HL-60 (cell line): Measurements from ENCODE around the gene TMEM61.

Source experiments
- DNase-seq, 2 experiments: peaks; one replicate each; pipeline ENCODE4 v3.0.0-alpha.2; 2010 to 2020; ENCODE audit warnings: low read depth in 1 of 2, low spot score in 1 of 2
- H3K27ac ChIP-seq: fragments of 250-450 bp; sonication (Bioruptor Pico); replicated peaks from 2 replicates; pipeline ENCODE4 v1.5.1; 2020; ENCODE audit warnings: mild to moderate bottlenecking, moderate library complexity
- H3K27me3 ChIP-seq: fragments of 250-450 bp; sonication (Bioruptor Pico); 2 replicates; pipeline ENCODE4 v1.5.1; 2021; ENCODE audit warnings: mild to moderate bottlenecking, moderate library complexity; ENCODE audit not compliant: insufficient read depth, poor library complexity, severe bottlenecking
- H3K4me3 ChIP-seq: replicated peaks from 2 replicates; pipeline ENCODE4 v1.5.1; 2011; ENCODE audit warnings: mild to moderate bottlenecking, control low read depth, low read length; ENCODE audit not compliant: insufficient read depth
- GABPA ChIP-seq: IDR thresholded peaks from 2 replicates; pipeline ENCODE4 v1.6.1; 2012; ENCODE audit warnings: low read depth
- POLR2AphosphoS5 ChIP-seq: IDR thresholded peaks from 2 replicates; pipeline ENCODE4 v1.6.1; 2012; ENCODE audit warnings: low read depth
- SPI1 ChIP-seq: IDR thresholded peaks from 2 replicates; pipeline ENCODE4 v1.6.1; 2012; ENCODE audit warnings: low read depth, mild to moderate bottlenecking, borderline replicate concordance
- TF ChIP-seq, protein P1 (sequence below): IDR thresholded peaks from one replicate; pipeline ENCODE4 v1.5.1; 2011; ENCODE audit warnings: low read length, control low read depth, inconsistent platforms; ENCODE audit not compliant: insufficient read depth
- TF ChIP-seq, protein P2 (sequence below): IDR thresholded peaks from 2 replicates; pipeline ENCODE4 v1.6.1; 2012; ENCODE audit warnings: low read depth; ENCODE audit not compliant: insufficient replicate concordance

The TMEM61 gene

DNA sequence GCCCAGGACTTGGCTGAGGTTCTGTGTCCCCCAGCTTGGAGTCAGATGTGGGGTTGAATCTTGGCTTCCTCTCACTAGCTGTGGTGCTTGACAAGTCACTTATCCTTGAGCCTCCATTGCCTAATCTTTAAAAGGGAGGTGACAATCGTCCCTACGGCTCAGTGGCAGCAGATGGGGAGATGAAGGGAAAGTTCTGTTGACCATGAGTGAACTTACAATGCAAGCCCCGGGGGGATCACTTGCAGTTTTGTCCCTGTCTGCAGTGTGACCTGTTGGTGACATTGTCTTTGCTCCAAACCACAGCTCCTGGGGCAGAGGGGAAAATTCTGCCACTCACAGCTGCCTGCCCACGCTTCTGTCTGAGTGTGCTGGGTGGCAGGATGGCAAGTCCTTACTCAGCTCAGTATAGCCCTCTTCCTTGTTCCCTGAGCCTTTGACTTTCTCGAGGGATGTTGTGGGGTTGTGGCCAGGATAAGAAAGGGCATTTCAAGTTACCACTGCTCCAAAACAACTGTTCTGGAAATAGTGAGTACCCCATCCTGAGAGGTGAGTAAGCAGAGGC is 60.6 kb downstream of the TMEM61 start:
- H3K27ac ChIP-seq: no peak overlapping the region
- H3K4me3 ChIP-seq: no peak overlapping the region
- H3K27me3 ChIP-seq: peaks cover 40% of the 10 kb centered on the region

DNA sequence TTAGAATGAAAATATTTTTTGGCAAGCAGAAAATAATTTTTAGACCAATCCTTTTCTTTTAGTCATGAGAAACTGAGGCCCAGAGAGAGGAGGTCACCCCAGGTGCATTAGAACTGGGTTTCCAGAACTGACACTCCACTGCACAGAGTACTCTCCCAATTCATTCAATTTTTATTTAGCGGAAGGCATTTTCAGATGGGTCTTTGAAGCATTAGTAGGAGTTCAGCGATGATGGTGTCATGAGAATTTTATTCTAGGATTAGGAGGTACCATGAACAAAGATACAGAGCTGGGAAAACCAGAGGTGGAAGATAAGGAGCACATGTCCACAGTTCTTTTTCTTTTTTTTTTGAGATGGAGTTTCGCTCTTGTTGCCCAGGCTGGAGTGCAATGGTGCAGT is 61.2 kb downstream of the TMEM61 start:
- TF ChIP-seq, protein P1, sequence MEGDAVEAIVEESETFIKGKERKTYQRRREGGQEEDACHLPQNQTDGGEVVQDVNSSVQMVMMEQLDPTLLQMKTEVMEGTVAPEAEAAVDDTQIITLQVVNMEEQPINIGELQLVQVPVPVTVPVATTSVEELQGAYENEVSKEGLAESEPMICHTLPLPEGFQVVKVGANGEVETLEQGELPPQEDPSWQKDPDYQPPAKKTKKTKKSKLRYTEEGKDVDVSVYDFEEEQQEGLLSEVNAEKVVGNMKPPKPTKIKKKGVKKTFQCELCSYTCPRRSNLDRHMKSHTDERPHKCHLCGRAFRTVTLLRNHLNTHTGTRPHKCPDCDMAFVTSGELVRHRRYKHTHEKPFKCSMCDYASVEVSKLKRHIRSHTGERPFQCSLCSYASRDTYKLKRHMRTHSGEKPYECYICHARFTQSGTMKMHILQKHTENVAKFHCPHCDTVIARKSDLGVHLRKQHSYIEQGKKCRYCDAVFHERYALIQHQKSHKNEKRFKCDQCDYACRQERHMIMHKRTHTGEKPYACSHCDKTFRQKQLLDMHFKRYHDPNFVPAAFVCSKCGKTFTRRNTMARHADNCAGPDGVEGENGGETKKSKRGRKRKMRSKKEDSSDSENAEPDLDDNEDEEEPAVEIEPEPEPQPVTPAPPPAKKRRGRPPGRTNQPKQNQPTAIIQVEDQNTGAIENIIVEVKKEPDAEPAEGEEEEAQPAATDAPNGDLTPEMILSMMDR: no peak
- TF ChIP-seq, protein P2, sequence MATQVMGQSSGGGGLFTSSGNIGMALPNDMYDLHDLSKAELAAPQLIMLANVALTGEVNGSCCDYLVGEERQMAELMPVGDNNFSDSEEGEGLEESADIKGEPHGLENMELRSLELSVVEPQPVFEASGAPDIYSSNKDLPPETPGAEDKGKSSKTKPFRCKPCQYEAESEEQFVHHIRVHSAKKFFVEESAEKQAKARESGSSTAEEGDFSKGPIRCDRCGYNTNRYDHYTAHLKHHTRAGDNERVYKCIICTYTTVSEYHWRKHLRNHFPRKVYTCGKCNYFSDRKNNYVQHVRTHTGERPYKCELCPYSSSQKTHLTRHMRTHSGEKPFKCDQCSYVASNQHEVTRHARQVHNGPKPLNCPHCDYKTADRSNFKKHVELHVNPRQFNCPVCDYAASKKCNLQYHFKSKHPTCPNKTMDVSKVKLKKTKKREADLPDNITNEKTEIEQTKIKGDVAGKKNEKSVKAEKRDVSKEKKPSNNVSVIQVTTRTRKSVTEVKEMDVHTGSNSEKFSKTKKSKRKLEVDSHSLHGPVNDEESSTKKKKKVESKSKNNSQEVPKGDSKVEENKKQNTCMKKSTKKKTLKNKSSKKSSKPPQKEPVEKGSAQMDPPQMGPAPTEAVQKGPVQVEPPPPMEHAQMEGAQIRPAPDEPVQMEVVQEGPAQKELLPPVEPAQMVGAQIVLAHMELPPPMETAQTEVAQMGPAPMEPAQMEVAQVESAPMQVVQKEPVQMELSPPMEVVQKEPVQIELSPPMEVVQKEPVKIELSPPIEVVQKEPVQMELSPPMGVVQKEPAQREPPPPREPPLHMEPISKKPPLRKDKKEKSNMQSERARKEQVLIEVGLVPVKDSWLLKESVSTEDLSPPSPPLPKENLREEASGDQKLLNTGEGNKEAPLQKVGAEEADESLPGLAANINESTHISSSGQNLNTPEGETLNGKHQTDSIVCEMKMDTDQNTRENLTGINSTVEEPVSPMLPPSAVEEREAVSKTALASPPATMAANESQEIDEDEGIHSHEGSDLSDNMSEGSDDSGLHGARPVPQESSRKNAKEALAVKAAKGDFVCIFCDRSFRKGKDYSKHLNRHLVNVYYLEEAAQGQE: no peak
- no peak for TF ChIP-seq POLR2AphosphoS5
- no peak for TF ChIP-seq GABPA
- no peak for TF ChIP-seq SPI1
- H3K27me3 ChIP-seq: peaks cover 40% of the 10 kb centered on the region
- no peak overlapping the region for H3K27ac ChIP-seq
- no peak for DNase-seq
- H3K4me3 ChIP-seq: no peak overlapping the region

More for the DNA sequence above, 60.6 kb downstream of the TMEM61 start:
- TF ChIP-seq SPI1: no peak
- TF ChIP-seq GABPA: no peak
- no peak for TF ChIP-seq POLR2AphosphoS5
- TF ChIP-seq, protein P2: no peak
- TF ChIP-seq, protein P1: no peak
- DNase-seq: no peak
